ENCODE results near the gene SARDH.
A peak's percentile ranks its signal among the peaks of the same experiment; 100 is the strongest.
"Not testable (repeated sequence)": the region's sequence is repeated elsewhere in the genome, so short reads cannot be mapped to it uniquely, and the experiment has no call there.

The SARDH gene

DNA sequence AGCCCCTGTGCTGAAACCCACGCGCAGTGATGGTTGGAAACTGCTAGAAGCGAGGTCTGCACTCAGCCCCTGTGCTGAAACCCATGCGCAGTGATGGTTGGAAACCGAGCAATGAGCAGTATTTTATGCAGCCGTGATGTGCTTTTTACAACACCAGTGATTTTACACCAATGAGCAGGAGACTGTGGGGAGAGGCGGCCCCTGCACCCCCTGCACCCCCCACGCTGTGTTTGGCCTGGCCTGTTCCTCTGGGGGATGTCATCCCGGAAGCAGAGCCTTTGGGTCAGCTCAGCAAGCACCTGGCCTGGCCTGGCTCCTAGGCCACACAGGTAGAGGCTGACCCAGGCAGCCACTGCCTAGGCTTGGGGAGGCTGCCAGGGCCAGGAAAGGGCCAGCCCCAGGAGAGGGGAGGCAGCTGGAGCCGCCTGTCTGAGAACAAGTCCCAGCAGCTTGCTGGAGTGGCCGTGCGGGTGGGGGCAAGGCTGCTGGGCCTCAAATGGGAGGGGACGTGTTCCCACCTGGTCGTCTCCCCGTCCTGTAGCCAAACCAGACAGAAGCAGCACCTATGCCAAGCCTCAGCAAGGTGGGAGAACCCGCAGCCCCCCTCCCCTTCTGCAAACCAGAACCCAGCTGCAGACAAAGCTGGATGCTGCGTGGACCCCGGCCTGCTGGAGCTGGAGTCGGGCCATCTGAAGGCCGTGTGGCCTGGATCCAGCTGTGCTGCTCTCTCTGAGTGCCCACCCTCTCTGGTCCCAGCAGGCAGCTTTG, 55.1 kb downstream of the SARDH start:
- no peak for DNase-seq

DNA sequence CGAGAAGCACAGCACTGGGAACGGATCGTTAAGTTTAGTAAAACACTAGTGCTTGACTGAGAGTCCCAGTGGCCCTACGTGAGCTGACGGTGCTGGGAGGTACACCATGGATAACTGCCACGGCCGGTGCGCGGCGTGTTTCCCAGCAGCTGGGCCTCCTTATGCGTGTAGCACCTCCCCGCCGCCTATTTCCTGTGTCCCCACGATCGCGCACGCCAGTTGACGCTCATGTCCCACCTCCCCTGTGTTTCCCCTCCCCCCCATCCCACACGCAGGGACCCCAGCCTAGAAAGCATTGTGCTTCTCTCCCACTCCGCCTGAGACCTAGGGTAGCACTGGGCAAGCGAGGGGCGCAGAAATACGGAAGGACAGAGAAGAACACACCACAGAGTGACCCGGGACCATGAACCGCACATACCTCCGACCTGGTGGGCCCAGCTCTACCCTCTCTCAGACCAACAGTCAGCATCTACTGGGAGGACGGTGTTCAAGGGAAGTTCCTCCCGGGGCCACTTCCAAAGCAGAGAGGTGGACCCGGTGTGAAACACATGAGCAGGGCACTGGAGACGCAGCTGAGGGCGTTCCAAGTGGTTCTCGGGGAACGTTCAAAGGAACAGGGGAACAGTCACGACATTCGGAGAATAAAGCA, 56.4 kb downstream of the SARDH start:
- no peak for DNase-seq

DNA sequence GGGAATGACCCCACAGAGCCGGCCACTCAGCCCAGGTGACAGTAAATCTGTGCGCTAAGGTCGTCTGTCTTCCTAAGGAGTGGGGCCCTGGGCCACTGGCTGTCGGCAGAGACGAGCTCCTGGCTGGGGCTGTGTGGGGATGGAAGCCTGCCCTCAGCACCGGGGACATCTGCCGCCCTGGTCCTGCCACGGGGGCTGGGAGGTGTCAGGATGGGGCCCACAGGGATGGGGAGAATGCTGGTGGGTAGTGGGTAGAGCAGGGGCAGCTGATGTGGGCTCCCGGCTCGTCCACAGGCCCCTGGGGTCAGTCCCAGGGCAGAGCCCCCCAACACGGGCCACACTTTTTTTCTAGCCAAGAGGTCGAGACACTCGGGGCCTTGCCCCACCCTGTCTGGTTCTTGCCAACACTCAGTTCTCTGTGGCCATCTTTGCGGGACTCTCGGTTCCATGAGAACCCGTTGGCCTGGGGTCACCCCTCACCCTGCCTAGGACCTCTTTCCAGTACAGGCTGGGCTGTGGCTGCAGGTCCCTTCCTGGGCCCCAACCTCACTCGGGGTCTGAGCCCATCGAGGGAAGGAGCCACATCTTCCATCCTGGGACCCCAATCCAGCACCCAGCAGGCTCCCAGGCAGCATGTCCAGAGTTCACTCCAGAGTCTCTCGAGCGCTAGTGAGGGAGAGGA, 57.0 kb downstream of the SARDH start:
- DNase-seq = no peak

DNA sequence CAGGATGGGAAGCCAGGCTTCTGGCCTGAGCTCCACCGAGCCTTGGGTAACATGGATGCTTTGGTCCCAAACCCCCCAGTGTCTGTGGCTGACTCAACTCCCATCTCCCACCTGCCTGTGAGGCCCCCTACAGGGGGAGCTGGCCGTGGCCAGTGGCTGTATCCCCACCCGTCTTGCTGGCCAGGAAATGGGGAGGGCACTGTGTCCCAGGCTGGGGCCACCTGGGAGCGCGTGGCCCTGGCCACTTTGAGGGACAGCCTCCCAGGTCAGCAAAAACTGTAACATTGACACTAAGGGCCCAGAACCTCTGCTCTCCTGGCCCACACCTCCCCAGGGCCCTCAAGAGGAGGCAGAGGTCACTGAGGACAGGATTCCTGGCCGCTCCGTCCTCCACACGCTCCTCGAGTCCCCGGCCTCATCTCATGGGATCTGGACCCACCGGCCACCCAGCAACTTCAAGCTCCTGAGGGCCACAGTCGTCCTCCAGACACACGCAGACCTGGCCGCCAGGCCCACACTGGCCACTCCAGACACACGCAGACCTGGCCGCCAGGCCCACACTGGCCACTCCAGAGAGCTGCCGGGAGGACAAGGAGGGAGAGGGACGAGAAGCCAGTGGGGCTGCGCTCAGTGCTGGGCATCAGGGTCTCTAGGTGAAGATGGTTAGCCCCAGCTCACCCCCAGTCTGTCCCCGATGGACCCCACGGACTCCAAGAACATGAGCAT, 57.7 kb downstream of the SARDH start:
- DNase-seq = no peak

DNA sequence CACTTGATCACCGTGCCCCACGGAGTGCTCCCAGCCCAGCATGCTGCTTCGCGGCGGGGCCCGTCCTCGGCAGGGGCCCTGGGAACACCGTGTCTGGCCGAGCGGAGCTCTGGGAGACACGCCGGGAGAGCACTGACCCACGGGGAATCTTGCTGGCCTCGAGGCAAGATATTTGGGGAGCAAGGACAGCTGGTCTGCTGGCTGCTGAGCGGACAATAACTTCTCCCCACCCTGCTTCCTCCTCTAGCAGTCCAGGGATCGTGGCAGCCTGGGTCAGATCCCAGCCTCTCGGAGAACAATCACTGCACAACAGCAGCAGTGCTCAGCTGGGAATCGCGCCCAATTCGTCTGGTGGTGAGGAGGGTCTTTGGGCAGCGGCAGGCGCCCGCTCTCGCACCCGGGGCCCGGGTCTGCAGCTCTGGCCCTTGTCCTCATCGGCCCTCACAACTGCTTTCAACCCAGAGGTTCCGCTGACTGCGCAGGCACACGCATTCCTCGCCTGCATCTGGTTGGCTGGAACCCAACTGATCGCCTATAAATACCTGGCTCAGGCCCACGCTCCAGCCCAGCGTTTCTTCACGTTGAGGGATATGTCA, 58.6 kb downstream of the SARDH start:
- no peak for DNase-seq

DNA sequence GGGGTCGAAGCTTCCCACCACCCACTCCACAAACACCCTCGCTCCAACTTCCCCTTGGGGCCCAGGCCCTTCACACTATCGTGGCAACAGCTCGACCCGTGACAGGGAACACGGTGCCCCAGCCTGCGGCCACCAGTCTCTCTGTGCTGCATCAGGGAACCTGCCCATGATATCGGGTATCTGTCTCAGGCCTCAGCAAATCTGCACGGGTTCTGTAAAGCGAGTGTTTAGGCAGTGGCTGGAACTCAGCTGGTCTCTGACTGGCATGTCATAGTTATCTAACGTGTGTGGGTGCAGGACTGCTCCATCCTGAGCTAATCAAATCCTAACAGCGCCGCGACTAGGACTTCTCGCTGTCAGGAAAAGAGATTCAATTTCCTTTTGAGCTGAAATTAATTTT, 59.1 kb downstream of the SARDH start:
- DNase-seq = no peak

DNA sequence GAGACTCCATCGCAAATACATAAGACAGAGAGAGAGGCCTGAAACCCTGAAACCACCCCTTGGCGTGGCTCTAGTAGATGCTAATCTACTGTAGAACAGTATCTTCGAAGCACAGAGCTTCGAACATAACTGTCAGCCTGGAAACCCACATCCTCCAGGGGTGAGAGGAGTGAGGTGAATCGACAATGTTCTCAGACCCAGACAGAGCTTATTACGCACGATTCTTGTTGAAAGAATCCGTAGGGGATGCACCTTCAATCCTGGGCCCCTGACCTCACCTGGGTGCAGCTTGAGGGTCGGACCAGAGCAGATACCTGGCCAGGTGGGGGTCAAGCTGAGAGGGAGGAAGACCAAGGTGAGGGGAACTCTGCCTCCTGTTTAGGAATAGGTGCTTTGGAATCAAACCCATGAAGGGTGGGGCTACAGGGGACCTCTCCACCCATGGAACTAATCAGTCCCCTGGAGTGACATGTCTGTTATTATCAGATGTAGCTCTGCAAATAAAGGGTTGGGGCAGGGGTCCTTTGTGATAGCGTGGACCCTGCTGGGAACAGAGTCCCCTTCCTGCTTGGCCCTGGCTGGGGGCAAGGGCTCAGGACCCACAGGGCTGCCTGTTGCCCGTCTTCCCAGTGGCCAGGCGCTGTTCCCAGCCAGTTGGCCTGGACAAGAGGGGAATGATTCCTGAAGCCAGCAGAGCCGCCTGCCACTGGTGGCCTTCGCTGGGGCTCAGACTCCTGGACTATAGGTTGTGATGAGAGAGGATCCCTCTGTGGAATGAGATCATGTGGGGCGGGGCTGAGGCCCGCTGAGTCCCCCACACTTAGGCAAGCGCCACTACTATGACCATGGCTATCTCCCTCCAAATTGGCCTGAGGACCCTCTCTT, 60.8 kb downstream of the SARDH start:
- DNase-seq = peak; percentile 68

DNA sequence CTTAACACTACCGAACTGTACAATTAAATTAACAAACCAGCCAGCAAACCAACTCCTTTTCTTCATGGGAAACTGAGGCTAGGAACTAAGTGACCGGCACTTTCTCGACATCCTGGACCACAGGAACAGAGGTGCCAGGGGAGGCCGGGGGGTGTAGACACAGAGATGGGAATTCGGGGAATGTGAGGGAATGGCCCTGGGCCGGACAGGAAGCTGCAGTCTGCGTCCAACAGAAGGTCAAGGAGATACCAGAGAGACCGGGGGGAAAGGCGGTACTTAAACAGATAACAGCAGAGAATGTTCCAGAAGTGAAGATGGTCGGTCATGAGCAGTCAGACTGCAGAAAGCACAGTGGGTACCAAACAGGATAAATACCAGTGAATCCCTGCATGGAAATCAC, 61.7 kb downstream of the SARDH start:
- DNase-seq = no peak

DNA sequence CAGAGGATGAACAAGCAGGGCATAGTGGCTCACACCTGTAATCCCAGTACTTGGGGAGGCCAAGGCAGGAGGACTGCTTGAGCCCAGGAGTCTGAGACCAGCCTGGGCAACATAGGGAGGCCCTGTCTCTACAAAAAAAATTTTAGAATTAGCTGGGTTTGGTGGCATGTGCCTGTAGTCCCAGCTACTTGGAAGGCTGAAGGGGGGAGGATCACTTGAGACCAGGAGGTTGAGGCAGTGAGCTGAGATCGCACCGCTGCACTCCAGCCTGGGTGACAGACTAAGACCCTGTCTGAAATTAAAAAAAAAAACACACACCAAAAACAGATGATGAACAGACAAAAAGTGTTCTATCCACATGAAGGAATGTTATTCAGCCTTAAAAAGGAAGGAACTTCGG, 62.4 kb downstream of the SARDH start:
- DNase-seq = not testable (repeated sequence)

DNA sequence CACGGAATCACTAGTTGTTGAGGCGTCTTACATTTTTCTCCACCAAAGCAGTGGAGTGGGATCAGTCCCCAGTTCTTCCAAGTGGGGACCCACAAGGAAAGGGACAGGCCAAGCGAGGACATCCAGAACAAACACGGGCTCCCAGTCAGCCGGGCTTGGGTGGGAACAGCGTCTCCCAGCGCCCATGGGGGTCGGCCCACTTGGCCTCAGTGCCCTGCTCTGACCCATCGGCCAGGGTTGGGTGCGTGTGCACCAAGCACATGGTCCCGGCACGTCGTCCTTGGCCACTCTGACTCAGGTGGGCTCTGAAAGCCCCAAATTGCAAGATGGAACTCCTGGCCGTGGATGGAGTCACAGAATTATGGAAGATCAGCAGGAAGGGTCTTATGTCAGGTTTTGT, 64.1 kb downstream of the SARDH start:
- no peak for DNase-seq

DNA sequence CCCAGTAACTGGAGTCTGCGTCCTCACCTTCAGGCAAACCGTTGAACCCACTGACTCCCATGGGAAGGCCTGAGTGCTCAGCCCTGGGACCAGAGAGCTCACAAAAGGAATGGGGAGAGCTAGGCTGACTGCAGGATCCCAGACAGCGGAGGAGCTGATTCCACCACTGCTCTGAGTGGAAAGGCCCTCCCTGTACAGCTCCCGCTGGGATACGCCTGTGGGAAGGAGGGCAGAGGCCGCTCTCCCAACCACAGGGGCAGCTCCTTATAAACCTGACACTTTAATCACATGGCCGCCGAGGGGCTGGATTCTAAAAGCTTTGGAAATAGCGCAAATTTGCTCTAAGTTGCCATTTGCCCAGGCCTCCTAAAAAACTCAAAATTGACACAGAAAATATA, 64.9 kb downstream of the SARDH start:
- DNase-seq = no peak

DNA sequence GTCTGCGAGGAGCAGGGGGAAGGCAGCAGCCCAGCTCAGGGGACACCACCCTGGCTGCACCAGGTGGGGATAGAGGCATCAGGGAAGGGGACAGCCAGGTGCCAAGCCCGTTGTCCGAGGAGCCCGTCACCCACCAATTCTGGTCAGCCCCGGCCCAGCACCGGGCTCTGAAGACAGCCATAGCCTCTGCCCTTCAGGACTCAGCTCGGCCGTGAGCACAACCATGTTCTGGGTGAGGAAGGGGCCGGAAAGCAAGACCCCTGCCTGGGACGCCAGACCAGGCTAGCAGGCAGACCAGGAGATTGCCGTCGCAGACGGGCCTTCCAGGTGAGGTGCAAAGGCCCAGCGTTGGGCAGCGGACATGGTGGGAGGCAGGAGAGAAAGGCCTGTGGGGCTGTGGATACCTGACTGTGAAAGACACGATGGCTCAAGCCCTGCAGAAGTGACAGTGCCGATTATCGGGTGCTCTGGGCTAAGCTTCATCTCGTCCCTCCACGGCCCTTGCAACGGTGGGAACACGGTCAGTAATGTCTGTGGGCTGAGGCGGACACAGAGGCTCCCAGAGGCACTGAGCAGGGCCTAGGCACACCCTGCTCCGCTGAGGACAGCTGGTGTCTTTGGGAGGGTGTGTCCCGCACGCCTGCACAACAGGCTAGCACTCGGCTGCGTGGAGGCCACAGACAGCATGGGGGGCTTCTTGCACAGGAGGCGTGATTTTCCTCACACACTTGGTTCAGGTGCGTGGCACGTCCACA, 65.5 kb downstream of the SARDH start:
- no peak for DNase-seq

DNA sequence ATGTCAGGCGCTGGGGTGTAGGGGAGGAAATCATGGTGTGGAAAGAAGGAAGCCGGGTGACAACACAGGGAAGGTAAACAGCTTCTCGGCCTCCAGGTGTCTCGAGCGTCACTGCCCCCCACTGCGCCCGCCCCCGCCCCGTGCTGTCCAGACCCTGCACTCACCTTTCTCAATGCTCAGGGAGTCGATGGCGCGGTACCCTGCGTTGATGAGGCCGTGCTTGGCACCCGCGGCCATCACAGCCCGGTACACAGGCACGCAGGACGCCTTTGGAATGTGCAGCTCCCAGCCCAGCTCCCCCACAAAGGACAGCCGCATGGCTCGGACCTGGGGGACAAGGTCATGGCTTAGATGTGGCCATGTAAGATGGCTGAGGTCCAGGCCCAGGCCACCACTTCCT, 66.8 kb downstream of the SARDH start:
- no peak for DNase-seq

DNA sequence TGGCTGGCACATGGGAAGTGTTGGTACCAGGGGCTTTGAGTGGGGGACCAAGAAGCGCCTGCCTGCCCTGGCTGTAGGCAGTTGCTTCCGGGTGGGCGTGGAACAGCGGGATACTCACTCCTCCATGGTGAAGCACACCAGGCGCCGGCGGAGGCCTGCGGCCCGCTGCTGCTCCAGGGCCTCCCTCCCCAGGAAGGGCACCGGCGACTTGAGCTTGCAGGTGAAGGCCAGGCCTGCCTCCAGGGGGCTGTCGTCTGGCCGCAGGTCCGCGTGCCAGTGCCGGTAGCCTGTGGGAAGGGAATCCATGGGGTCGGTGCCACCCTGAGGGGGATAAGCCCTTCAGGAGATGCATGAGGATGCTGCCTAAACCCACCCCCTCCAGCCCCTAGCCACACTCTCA, 67.7 kb downstream of the SARDH start:
- DNase-seq = no peak

DNA sequence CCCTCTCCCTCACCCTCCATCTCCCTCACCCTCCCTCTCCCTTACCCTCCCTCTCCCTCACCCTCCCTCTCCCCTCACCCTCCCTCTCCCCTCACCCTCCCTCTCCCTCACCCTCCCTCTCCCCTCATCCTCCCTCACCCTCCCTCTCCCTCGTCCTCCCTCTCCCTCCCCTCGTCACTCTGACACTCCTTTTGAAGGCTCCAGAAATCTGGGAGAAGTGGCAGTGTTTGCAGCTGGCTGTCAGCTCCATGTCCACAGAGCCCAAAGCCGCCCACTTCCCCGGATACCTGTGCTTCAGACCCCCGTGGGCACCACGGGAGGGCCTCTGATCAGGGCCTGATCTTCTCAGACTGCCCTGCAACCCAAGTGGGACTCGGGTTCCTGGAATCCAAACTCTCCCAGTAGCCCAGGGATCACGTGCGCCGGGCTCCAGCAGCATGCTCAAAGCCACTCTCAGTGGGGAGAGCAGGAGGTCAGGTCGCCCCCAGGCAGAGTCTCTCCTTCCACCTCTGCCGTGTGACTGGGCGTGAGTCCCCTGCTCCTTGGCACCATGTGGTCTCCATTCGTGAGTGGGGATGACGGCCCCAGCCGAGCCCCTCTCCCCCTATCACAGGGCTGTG, 68.9 kb downstream of the SARDH start:
- DNase-seq = no peak

DNA sequence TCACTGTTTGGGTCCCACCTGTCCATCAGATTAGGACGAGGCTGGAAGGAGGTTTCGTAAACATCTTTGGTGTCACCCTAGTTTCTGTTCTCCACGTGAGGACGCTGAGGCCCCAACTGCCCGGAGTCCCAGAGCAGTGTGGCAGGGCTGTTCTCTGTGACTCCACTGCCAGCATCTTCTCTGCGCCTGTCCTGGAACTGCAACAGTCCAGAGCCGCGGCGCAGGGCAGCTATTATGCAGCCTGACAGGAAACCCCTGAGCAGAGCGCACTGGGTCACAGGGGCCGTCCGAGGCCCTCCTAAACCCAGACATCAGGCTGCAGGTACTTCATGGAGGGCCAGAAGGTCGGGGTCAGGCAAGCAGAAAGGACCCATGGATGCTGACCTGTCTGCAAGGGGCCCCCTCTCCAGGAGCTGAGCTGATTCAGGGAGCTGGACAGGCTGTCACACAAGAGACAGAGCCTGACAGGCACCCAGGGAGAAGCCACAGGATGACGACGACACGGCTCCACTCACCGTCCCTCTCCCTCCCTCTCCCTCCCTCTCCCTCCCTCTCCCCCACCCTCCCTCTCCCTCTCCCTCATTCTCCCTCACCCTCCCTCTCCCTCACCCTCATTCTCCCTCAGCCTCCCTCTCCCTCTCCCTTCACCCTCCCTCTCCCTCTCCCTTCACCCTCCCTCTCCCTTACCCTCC, 70.2 kb downstream of the SARDH start:
- no peak for DNase-seq

DNA sequence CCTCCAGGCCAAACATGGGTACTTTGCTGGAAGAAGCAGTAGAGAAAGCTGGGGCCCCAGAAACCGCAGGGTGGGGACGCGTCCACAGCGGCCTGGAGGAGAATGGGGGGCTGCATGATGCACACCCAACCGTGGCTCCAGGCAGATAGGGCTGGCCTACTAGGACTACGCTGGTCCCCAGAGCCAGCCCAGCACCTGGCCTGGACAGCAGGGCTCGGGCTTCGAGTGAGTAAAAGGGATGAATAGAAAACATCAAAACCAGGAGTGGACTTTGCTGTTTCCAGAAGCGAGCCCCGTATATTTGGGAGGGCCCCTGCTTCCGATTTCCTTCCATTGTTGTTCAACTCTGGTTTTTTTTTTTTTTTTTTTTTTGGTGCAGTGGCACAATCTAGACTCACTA, 71.3 kb downstream of the SARDH start:
- no peak for DNase-seq

DNA sequence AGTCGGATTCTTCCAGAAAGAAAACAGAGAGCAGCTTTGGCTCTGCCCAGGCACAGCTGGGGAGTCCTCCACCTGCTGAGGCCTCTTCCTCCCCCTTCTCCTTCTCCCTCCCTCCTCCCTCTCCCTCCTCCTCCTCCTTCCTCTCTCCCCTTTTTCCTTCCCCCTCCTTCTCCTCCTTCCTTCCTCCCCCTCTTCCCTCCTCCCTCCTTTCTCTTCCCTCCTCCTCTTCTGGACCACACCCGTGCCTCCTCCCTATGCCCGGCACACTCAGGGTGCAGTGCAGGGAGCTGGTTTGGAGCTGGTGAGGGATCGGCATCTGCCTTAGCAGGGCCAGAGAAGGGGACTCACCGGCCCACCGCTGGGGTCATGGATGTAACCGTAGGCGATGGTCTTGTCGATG, 71.8 kb downstream of the SARDH start:
- DNase-seq = no peak

DNA sequence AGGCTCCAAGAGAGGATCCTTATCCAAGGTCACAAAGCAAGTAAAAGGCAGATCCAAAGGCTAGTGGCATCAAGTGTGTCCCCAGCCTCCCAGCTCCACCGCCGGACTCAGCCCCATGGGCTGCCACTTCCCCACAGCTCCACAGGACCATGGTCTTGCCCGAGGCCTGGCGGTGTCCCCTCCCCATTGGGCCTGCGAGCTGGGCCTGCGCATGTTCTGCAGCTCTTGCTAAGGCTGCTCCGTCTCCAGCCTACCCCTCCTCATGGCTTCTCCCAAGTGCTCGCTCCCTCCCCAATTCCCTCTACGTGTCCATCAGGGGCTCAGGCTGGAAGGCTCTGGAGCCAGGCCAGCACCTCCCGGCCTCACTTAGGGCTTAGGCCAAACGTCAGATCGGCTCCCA, 72.6 kb downstream of the SARDH start:
- DNase-seq = no peak

DNA sequence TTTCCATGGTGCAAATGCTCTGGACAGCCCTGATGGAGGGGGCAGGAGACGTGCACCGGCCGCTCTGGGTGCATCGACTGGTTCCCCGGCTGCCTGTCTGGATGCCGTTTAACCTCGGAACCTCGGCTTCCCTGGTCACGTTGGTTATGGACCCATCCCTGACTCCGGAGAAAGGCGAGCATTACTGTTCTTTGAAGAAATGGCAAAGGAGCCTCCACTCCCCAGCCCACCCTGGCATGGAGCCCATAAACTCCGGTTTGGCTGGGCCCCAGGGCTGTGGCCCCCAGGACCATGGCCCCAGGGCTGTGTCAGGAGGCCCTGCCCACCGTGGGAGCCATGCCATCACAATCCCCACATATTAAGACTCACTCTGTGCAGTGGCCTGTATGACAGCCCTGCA, 73.1 kb downstream of the SARDH start:
- no peak for DNase-seq
